ENCODE data around the gene FES.

FES gene

GRCh38 chr15:90851940-90852339 lies 32.4 kb upstream of the FES start:
- TF ChIP-seq EZH2 (IDR thresholded peaks at IDR 0.05; ENCODE audit: borderline replicate concordance, low read depth, low read length, severe bottlenecking) (no peak), CTCF (IDR thresholded peaks at IDR 0.05; ENCODE audit: borderline replicate concordance, extremely low read depth, low read length, poor library complexity, severe bottlenecking) (no peak)
- Histone ChIP-seq H3K4me3 (ENCODE audit: low read depth in 1 of 2, low read length in 2 of 2) (no peak overlapping the region), H2AFZ (ENCODE audit: low read depth, low read length) (no peak overlapping the region), H3K9me3 (ENCODE audit: insufficient read depth, low read length, severe bottlenecking) (no peaks in the 10 kb centered on the region), H3K9ac (ENCODE audit: low read depth, low read length) (no peak overlapping the region), H3K27ac (ENCODE audit: low read length) (no peak overlapping the region), H3K27me3 (ENCODE audit: insufficient read depth, low read length, poor library complexity) (no peaks in the 10 kb centered on the region), H3K36me3 (ENCODE audit: insufficient read depth, low read length) (no peaks in the 10 kb centered on the region), H3K4me2 (ENCODE audit: insufficient read depth, low read length) (no peak overlapping the region), H3K4me1 (ENCODE audit: insufficient read depth, low read length) (peaks cover 4% of the 10 kb centered on the region; the same call in 1 of the 2 replicates), H3K79me2 (ENCODE audit: insufficient read depth, low read length) (no peaks in the 10 kb centered on the region), H4K20me1 (ENCODE audit: insufficient read depth, low read length) (no peaks in the 10 kb centered on the region)
- ATAC-seq (ENCODE audit: insufficient read depth, low read depth): no peak
- DNase-seq: no peak

GRCh38 chr15:90855139-90855538 lies 29.2 kb upstream of the FES start:
- TF ChIP-seq CTCF (IDR thresholded peaks at IDR 0.05; ENCODE audit: borderline replicate concordance, extremely low read depth, low read length, poor library complexity, severe bottlenecking) (no peak), EZH2 (IDR thresholded peaks at IDR 0.05; ENCODE audit: borderline replicate concordance, low read depth, low read length, severe bottlenecking) (no peak)
- Histone ChIP-seq H3K36me3 (ENCODE audit: insufficient read depth, low read length) (no peaks in the 10 kb centered on the region), H3K4me3 (ENCODE audit: low read depth in 1 of 2, low read length in 2 of 2) (no peak overlapping the region), H2AFZ (ENCODE audit: low read depth, low read length) (no peak overlapping the region), H4K20me1 (ENCODE audit: insufficient read depth, low read length) (no peaks in the 10 kb centered on the region), H3K27ac (ENCODE audit: low read length) (no peak overlapping the region), H3K4me2 (ENCODE audit: insufficient read depth, low read length) (no peak overlapping the region), H3K79me2 (ENCODE audit: insufficient read depth, low read length) (no peaks in the 10 kb centered on the region), H3K4me1 (ENCODE audit: insufficient read depth, low read length) (peaks cover 4% of the 10 kb centered on the region; the same call in 1 of the 2 replicates), H3K9ac (ENCODE audit: low read depth, low read length) (no peak overlapping the region), H3K9me3 (ENCODE audit: insufficient read depth, low read length, severe bottlenecking) (no peaks in the 10 kb centered on the region), H3K27me3 (ENCODE audit: insufficient read depth, low read length, poor library complexity) (no peaks in the 10 kb centered on the region)
- DNase-seq (no peak), ATAC-seq (ENCODE audit: insufficient read depth, low read depth) (no peak)

- Histone ChIP-seq H3K9me3 (ENCODE audit: insufficient read depth, low read length, severe bottlenecking) (no peaks in the 10 kb centered on the region), H3K4me2 (ENCODE audit: insufficient read depth, low read length) (no peak overlapping the region), H3K27me3 (ENCODE audit: insufficient read depth, low read length, poor library complexity) (no peaks in the 10 kb centered on the region), H3K79me2 (ENCODE audit: insufficient read depth, low read length) (no peaks in the 10 kb centered on the region), H3K4me1 (ENCODE audit: insufficient read depth, low read length) (peaks cover 4% of the 10 kb centered on the region; the same call in 1 of the 2 replicates), H3K4me3 (ENCODE audit: low read depth in 1 of 2, low read length in 2 of 2) (no peak overlapping the region), H3K36me3 (ENCODE audit: insufficient read depth, low read length) (no peaks in the 10 kb centered on the region), H2AFZ (ENCODE audit: low read depth, low read length) (no peak overlapping the region), H3K9ac (ENCODE audit: low read depth, low read length) (no peak overlapping the region), H3K27ac (ENCODE audit: low read length) (no peak overlapping the region), H4K20me1 (ENCODE audit: insufficient read depth, low read length) (no peaks in the 10 kb centered on the region)
- ATAC-seq (ENCODE audit: insufficient read depth, low read depth): no peak
- TF ChIP-seq EZH2 (IDR thresholded peaks at IDR 0.05; ENCODE audit: borderline replicate concordance, low read depth, low read length, severe bottlenecking) (no peak), CTCF (IDR thresholded peaks at IDR 0.05; ENCODE audit: borderline replicate concordance, extremely low read depth, low read length, poor library complexity, severe bottlenecking) (no peak)
- DNase-seq: no peak
Measured at GRCh38 chr15:90857337-90857736, 27.0 kb upstream of the FES start.
